ENCODE measurements around the gene POLH.
"Not testable (repeated sequence)": the region's sequence is repeated elsewhere in the genome, so short reads cannot be mapped to it uniquely, and the experiment has no call there.

Gene POLH

DNA sequence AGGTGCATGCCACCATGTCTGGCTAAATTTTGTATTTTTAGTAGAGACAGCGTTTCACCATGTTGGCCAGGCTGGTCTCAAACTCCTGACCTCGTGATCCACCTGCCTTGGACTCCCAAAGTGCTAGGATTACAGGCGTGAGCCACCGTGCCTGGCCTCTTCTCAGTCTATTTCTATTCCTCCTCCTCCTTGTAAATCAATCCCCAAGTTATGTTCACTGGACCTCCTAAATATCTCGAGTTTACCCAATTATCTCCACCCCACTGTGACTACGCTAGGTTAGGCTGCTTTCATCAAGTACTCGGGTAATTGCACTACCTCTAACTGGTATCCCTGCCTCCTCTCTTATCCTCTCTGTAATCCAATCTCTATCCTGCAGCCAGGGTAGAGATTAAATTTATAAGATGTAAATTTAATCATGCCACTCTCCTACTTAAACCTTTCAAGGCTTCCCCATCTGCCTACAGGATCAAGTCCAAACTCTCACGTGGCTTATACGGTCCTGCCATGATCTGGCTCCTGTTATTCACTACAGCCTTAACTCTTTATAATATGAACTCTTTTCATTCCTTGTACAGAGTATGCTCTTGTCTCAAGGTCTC, 58.8 kb downstream of the POLH start:
- no peak for DNase-seq

DNA sequence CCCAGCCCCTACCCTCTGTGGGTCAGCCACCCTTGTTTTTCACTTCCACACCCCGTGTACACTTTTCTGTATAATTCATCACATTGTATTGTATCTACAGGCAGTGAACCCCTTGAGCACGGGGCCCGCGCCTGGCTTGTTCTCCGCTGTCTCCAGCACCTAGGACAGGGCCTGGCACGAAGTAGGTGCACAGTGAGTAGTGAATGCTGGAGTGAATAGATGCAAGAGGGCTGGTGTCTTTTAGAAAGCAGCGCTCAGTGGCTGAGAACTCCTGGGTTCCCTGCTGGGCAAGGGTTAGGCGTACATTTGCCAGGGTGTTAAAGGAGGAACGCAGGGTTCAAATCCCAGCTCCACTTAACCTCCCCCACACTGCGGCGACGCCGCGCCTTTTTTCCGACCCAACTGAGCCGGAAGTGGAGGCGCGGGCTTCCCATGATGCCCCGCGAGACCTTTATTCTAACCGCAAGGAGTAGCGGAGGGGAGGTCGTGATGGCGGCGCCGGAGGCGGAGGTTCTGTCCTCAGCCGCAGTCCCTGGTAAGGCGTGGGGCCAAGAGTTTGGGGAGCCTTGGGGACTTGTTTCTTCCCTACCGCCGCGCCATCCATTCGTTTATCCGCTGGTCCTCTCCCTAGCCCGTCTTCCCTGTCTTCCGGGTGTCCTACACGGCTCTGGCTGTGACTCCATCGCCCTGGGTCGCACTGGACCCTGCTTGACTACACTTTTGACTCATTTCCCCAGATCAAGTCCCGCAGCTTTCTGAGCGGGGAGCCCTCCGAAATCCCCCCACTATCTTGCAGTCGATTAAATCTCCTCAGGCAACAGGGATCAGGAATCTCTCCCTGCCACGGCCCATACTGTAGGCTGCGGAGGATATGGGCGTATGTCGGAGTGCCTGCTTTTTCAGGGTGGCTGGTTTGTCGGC, 59.7 kb downstream of the POLH start, which contains the start of gene MAD2L1BP:
Gene MAD2L1BP, plus strand, starts transcription at position 454 of the 921 bp plus-strand sequence. Its CDS starts 36 bp downstream, at position 490.
- DNase-seq: peak; percentile 20

DNA sequence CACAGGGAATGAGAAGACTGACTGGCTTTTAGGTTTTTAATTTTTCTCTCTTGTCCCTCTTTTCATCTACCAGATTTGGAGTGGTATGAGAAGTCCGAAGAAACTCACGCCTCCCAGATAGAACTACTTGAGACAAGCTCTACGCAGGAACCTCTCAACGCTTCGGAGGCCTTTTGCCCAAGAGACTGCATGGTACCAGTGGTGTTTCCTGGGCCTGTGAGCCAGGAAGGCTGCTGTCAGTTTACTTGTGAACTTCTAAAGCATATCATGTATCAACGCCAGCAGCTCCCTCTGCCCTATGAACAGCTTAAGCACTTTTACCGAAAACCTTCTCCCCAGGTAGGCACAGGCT, 60.3 kb downstream of the POLH start:
- no peak for DNase-seq

DNA sequence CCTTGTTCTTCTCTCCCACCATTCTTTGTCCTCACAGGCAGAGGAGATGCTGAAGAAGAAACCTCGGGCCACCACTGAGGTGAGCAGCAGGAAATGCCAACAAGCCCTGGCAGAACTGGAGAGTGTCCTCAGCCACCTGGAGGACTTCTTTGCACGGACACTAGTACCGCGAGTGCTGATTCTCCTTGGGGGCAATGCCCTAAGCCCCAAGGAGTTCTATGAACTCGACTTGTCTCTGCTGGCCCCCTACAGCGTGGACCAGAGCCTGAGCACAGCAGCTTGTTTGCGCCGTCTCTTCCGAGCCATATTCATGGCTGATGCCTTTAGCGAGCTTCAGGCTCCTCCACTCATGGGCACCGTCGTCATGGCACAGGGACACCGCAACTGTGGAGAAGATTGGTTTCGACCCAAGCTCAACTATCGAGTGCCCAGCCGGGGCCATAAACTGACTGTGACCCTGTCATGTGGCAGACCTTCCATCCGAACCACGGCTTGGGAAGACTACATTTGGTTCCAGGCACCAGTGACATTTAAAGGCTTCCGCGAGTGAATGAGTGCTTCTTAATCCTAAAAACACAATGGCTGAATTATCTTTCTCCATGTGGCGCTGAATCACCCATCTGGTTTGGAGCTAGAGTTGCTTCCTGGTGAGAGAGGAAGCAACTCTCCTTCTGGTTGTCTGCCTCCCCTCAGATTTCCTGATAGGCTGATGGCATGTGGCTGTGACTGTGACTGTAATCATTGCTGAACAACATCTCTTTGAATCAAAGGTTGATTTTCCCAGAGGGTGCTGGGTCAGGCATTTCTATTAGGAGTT, 64.2 kb downstream of the POLH start:
- no peak for DNase-seq

DNA sequence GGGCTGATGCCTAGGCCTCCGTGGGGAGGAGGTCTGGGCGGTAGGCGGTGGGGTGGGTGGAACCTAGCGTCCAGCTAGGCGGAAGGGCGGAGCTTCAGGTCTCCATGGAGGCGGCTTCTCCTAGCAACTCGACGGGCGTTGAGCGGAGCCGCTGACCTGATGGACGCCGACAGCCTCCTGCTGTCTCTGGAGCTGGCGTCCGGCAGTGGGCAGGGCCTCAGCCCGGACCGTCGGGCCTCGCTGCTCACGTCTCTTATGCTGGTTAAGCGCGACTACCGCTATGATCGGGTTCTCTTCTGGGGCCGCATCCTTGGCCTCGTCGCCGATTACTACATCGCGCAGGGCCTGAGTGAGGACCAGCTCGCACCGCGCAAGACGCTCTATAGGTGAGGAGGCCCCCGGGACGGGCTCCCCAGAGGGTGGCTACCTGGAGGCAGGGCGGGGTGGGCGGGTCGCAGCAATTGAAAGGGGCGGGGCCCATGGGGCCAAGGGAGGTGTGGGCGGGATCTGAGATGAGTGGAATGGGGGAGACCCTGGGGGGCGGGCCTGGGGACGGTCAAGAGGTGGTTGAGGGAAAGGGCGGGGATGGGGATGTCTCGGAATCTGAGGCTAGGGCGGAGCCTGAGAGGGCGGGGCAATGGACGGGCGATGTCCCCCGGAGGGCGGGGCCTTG, 69.1 kb downstream of the POLH start, which contains the start of gene RSPH9:
Gene RSPH9, plus strand, starts transcription at position 97 of the 673 bp plus-strand sequence. Its CDS starts 63 bp downstream, at position 160.
- DNase-seq: no peak

DNA sequence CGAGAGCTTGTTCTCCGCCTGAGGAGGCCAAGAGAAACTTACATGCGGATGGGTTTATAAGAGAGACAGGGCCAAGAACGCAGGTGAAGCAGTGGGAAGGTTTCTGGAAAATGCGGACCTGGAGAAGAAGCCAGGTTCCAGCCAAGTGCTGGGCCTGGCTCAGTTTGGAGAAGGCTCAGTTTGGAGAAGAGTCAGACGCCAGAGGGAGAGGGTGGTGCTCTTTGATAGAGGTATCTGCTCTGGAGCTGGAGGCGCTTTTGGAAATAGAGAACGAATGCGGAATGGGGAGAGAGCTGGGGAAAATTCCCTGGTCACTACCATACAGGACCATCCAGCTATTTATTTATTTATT, 69.6 kb downstream of the POLH start:
- DNase-seq: no peak

DNA sequence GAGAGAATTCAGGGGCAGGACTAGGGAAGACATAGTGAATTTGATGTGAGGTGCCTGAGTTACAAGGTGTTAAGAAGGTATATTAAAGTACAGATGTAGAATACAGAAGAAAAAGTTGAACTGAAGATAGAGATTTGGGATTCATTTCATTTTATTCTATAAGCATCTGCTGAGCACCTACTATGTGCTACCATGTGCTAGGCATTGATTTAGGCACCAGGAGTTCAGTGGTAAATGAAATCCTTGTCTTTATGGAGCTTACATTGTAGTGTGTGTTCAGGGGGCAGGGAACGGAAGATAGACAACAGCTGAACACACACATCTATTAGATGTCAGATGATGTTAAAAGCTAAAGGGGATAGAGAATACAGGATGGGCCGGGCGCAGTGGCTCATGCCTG, 71.6 kb downstream of the POLH start:
- DNase-seq: no peak

DNA sequence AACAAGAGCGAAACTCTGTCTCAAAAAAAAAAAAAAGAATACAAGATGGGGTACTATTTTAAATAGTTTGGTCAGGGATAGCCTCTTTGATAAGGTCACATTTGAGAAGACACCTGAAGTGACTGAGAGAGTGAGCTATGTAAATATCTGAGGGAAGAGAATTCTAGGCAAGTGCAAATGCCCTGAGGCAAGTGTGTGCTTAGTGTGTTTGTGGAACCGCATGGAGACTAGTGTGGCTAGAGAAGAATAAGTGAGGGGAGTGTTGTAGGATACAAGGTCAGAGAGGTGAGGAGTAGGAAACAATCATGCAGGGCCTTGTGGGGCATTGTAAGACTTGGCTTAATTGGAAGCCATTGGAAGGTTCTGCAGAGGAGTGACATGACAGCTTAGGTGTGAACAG, 72.3 kb downstream of the POLH start:
- DNase-seq: no peak

DNA sequence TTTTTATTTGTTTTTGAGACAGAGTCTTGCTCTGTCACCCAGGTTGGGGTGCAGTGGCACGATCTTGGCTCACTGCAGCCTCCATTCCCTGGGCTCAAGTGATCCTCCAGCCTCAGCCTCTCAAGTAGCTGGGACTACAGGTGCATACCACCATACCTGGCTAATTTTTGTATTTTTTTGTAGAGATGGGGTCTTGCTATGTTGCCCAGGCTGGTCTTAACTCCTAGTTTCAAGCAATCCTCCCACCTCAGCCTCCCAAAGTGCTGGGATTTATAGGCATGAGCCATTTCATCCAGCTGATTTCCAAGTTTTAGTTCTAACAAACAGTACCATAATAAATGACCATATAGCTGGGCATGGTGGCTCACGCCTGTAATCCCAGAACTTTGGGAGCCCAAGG, 76.8 kb downstream of the POLH start:
- not testable (repeated sequence) for DNase-seq

DNA sequence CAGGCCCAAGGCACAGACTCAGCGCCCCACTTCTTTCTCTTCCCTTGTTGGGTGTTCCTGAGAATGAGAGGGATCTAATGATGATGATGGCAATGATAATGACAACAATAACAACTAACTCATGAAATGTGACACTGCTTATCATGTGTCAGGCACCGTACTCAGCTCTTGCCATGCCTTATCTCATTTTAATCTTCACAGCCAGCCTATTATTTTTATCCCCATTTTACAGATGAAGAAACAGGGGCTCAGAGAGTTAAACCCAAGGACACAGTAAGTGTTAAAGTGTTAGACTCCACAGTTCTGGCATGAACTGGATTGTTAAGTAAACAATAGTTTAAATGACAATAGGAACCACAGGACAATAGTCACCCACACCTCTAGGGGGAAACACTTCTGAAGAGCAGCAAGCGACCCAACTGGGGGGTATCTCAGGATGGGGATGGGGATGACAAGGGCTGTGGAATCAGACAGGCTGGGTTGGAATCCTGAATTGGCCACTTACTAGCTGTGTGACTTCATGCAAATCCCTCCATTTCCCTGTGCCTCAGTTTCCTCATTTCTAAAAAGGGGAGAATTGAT, 81.3 kb downstream of the POLH start:
- no peak for DNase-seq

DNA sequence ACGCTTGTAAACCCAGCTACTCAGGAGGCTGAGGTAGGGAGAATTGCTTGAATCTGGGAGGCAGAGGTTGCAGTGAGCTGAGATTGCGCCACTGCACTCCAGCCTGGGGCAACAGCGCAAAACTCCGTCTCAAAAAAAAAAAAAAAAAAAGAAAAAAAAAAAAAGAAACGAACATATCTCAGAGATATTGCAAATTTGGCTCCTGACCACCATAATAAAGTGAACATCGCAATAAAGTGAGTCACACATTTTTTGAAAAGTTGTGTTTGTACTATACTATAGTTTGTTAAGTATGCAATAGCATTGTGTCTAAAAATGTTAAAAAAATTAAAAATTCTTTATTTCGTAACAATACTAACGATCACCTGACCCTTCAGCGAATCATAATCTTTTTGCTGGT, 82.2 kb downstream of the POLH start:
- no peak for DNase-seq

DNA sequence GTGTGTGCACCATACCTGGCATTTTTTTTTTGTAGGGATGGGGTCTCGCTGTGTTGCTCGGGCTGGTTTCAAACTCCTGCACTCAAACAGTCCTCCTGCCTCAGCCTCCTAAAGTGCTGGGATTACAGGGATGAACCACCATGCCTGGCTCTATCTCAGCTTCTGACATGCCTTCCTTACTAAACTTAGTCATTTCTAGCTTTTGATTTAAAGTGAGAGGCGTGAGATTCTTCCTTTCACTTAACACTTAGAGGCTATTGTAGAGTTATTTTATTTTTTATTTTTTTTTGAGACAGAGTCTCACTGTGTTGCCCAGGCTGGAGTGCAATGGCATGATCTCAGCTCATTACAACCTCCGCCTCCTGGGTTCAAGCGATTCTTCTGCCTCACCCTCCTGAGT, 87.0 kb downstream of the POLH start:
- not testable (repeated sequence) for DNase-seq

All from NCI-H2081 treated with DMSO at 0.1 percent for 48 hours (cell line).